AG04450 (cell line): ENCODE results near the gene KCNN4. TPM values are rescaled to one million over a fixed set of nuclear protein-coding genes. Genes with fewer than 3 reads are reported as not detected.

Experiments
- CTCF ChIA-PET: fragments of 300-600, 350-600 bp; formaldehyde crosslinking; extraction: SDS; loops from one replicate; lab custom pipeline; 2022; ENCODE audit warnings: antibody characterized with exemption, inconsistent platforms; lab: Charles Lee
- POLR2A ChIA-PET: fragments of 350-600 bp; formaldehyde crosslinking; extraction: SDS; loops from one replicate; lab custom pipeline; 2021; ENCODE audit warnings: antibody characterized with exemption, inconsistent platforms; lab: Yijun Ruan, JAX
- DNase-seq: peaks from one replicate; pipeline ENCODE4 v3.0.0-alpha.2; 2011; ENCODE audit warnings: low read depth, low spot score
- H3K27ac ChIP-seq: one replicate; pipeline ENCODE4 v1.5.1; 2012; ENCODE audit warnings: low read depth, low read length, control low read depth
- H3K27me3 ChIP-seq: one replicate; pipeline ENCODE4 v1.6.0; 2012; ENCODE audit warnings: low read length; ENCODE audit not compliant: control insufficient read depth, insufficient read depth
- H3K4me3 ChIP-seq: 2 replicates; pipeline ENCODE4 v1.5.1; 2011; ENCODE audit warnings: mild to moderate bottlenecking, low read depth, low read length, control low read depth
- H3K9me3 ChIP-seq: 2 replicates; pipeline ENCODE4 v1.5.1; 2012; ENCODE audit warnings: low read length; ENCODE audit not compliant: control insufficient read depth, insufficient read depth
- polyA plus RNA-seq: library from polyadenylated mRNA; depleted of rRNA; stranded (reverse); fragments of >200 nt; gene quantifications from 2 replicates; pipeline ENCODE4 v1.2.3, GENCODE V29; 2011
- TF ChIP-seq, protein P1 (sequence below): IDR thresholded peaks from 2 replicates; pipeline ENCODE4 v1.5.1; 2011; ENCODE audit warnings: low read depth, low read length, control low read depth, inconsistent platforms

KCNN4 gene
- polyA plus RNA-seq, 1 experiment, result 0.12 TPM

DNA sequence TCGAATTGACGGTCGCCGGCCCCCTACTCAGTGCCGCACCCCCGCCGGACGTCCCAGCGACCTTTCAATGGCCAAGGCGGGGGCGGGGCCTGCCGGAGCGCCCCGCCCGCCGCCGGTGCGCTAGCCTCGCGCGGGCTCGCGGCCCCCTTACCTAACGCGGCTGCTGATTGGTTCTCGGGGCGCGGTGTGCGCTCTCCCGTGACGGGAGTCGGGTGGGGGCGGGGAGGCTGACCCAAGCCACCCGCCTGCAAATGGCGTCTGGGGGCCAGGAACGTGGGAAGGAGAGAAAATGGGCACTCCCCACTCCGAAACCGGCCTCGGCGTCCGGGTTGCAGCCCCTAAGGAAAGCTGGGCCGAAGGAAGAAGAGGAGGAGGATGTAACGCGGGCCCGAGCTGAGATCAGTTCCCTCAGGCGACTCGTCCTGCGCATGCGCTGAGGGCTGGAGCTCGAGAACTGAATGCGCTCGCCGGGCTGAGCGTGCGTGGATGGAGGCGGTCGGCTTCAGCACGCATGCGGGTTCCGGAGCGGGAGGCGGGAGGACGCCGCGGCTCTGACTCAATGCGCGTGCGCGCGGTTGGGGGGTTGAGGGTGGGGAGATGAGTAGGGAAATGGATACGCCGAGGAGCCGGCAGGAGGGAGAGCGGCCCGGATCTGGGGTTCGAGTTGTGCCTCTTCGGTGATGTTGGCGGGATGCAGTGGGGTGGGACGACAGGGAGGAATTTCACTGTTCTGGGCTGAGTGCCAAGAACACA is 26.1 kb downstream of the KCNN4 start, which contains the start of gene SMG9:
TSS of gene SMG9 (minus strand) at position 460 of the 753 bp plus-strand sequence. CDS start 4,221 bp downstream, outside the sequence.
- CTCF ChIA-PET, result interaction anchor here (0.8 to 5.2 kb wide), 5 partner anchors 9 to 86 kb away, joined by 3 to 30 read pairs (median 5); no protein-coding TSS in a partner anchor
- POLR2A ChIA-PET, result interaction anchor here (0.5 to 1.9 kb wide), 8 partner anchors 9 to 86 kb away, joined by 3 to 14 read pairs (median 5); partner anchors contain the start of genes PLAUR and ZNF283
- H3K27me3 ChIP-seq, result no peaks in the 10 kb centered on the region
- H3K9me3 ChIP-seq, result no peaks in the 10 kb centered on the region
- peak within 1 kb of the TSS; percentile 100 for H3K27ac ChIP-seq
- peak within 1 kb of the TSS; percentile 88 for H3K4me3 ChIP-seq
- peak; percentile 94 for DNase-seq
- TF ChIP-seq, protein P1, sequence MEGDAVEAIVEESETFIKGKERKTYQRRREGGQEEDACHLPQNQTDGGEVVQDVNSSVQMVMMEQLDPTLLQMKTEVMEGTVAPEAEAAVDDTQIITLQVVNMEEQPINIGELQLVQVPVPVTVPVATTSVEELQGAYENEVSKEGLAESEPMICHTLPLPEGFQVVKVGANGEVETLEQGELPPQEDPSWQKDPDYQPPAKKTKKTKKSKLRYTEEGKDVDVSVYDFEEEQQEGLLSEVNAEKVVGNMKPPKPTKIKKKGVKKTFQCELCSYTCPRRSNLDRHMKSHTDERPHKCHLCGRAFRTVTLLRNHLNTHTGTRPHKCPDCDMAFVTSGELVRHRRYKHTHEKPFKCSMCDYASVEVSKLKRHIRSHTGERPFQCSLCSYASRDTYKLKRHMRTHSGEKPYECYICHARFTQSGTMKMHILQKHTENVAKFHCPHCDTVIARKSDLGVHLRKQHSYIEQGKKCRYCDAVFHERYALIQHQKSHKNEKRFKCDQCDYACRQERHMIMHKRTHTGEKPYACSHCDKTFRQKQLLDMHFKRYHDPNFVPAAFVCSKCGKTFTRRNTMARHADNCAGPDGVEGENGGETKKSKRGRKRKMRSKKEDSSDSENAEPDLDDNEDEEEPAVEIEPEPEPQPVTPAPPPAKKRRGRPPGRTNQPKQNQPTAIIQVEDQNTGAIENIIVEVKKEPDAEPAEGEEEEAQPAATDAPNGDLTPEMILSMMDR, result no peak

- peak overlapping the region; percentile 57 for H3K27ac ChIP-seq
- H3K9me3 ChIP-seq, result no peaks in the 10 kb centered on the region
- CTCF ChIA-PET, result interaction anchor here (1.6 to 5.2 kb wide), 3 partner anchors 12 to 86 kb away, joined by 5 to 30 read pairs (median 8); no protein-coding TSS in a partner anchor
- POLR2A ChIA-PET, result interaction anchor here (1.0 to 2.3 kb wide), 7 partner anchors 9 to 86 kb away, joined by 3 to 14 read pairs (median 5); partner anchors contain the start of gene ZNF283
- TF ChIP-seq, protein P1, result no peak
- H3K4me3 ChIP-seq, result peak overlapping the region; percentile 88
- H3K27me3 ChIP-seq, result no peaks in the 10 kb centered on the region
- no peak for DNase-seq
Measured at GRCh38 chr19:43754253-43754502, 26.6 kb downstream of the KCNN4 start.

- ChIA-PET POLR2A (interaction anchor here (2.3 kb wide), 1 partner anchor 13 kb away, joined by 6 read pairs; no protein-coding TSS in a partner anchor), CTCF (interaction anchor here (0.5 to 2.5 kb wide), 6 partner anchors 14 to 120 kb away, joined by 3 to 8 read pairs (median 4); no protein-coding TSS in a partner anchor)
- Histone ChIP-seq H3K4me3 (no peak overlapping the region), H3K9me3 (no peaks in the 10 kb centered on the region), H3K27ac (peak overlapping the region; percentile 3), H3K27me3 (no peaks in the 10 kb centered on the region)
- TF ChIP-seq, protein P1, result no peak
- DNase-seq, result no peak
Measured at GRCh38 chr19:43752287-43752875, 28.4 kb downstream of the KCNN4 start.

GRCh38 chr19:43751466-43752220 is 29.1 kb downstream of the KCNN4 start:
- H3K27ac ChIP-seq, result no peak overlapping the region
- no peak for DNase-seq
- no peaks in the 10 kb centered on the region for H3K9me3 ChIP-seq
- TF ChIP-seq, protein P1, result no peak
- ChIA-PET POLR2A (interaction anchor here (0.6 to 2.3 kb wide), 2 partner anchors 13 to 77 kb away, joined by 6 to 8 read pairs; no protein-coding TSS in a partner anchor), CTCF (interaction anchor here (0.6 to 1.6 kb wide), 5 partner anchors 15 to 83 kb away, joined by 3 to 7 read pairs (median 5); no protein-coding TSS in a partner anchor)
- no peak overlapping the region for H3K4me3 ChIP-seq
- no peaks in the 10 kb centered on the region for H3K27me3 ChIP-seq
